ENCODE measurements around the gene NTF3. TPM values are rescaled to one million over a fixed set of nuclear protein-coding genes. Genes with fewer than 3 reads are reported as not detected.

Gene NTF3
- total and polyA plus RNA-seq, 2 of the 8 experiments (the other 6 are each of a cell fraction or from before 2014, with no cell fraction given), result 1.4 to 2.3 TPM

GRCh38 chr12:5452569-5452968 is 20.7 kb downstream of the NTF3 start (continued):
- TF ChIP-seq CHD7 (IDR thresholded peaks at IDR 0.05; ENCODE audit: insufficient replicate concordance, low read length) (no peak), TEAD4 (IDR thresholded peaks at IDR 0.05; ENCODE audit: low read depth, low read length) (no peak), POLR2AphosphoS5 (IDR thresholded peaks at IDR 0.05; ENCODE audit: low read depth, low read length) (no peak), CBX5 (IDR thresholded peaks at IDR 0.05; ENCODE audit: low read depth, low read length) (no peak), ATF2 (IDR thresholded peaks at IDR 0.05; ENCODE audit: low read length) (no peak), USF2 (IDR thresholded peaks at IDR 0.05; ENCODE audit: low read length) (no peak), RNF2 (IDR thresholded peaks at IDR 0.05; ENCODE audit: borderline replicate concordance, low read depth, low read length, missing control alignments, poor library complexity, severe bottlenecking) (no peak), SIN3A (conservative IDR thresholded peaks at IDR 0.05 in 1 of 2, IDR thresholded peaks at IDR 0.05 in 1 of 2; ENCODE audit: low read depth in 1 of 2, low read length in 2 of 2) (no peak)
